Adrenal gland (tissue), 12 donors: ENCODE results near the gene EPDR1. TPM values are rescaled to one million over a fixed set of nuclear protein-coding genes. Genes with fewer than 3 reads are reported as not detected.

ENCODE experiments used
- DNase-seq, 7 donors: peaks; one replicate each; pipeline ENCODE4 v3.0.0-alpha.2; 2019 to 2020
- H3K27ac ChIP-seq, 5 donors: fragments of 200-600 bp; sonication (generic) in 4 of 5; 1 replicate in 3 of 5; 2 replicates in 2 of 5; pipeline versions ENCODE4 v1.5.1 to v1.8.0; 2016 to 2020; ENCODE audit warnings: mild to moderate bottlenecking in 1 of 5
- H3K27me3 ChIP-seq: fragments of 200-600 bp; 2 replicates; pipeline ENCODE4 v1.8.0; 2021
- H3K36me3 ChIP-seq, 2 donors: fragments of 200-600 bp; replicated peaks in 1 of 2; 1 replicate in 1 of 2; 2 replicates in 1 of 2; pipeline versions ENCODE4 v1.5.1 to v1.8.0; 2018 to 2022
- H3K4me1 ChIP-seq, 2 donors: fragments of 200-600 bp; replicated peaks in 1 of 2; 1 replicate in 1 of 2; 2 replicates in 1 of 2; pipeline versions ENCODE4 v1.5.1 to v1.8.0; 2018 to 2021
- H3K4me3 ChIP-seq, 4 donors: fragments of 200-600 bp; sonication (generic) in 3 of 4; one replicate each; pipeline ENCODE4 v1.5.1; 2016 to 2018
- H3K9me3 ChIP-seq, 3 donors: fragments of 200-600 bp; sonication (generic) in 1 of 3; replicated peaks in 1 of 3; 1 replicate in 2 of 3; 2 replicates in 1 of 3; pipeline versions ENCODE4 v1.5.1 to v1.8.0; 2016 to 2021
- POLR2A ChIP-seq, 2 donors: fragments of 450-650 bp; IDR thresholded peaks; one replicate each; pipeline ENCODE4 v1.6.1; 2017; ENCODE audit warnings: antibody characterized with exemption in 2 of 2, mild to moderate bottlenecking in 2 of 2, moderate library complexity in 1 of 2
- WGBS, 4 donors: extraction: QIAGEN DNeasy Blood & Tissue Kit in 2 of 4; methylation state at CpG; one replicate each; pipeline versions ENCODE4 v1.1.5 to v1.1.7; 2013 to 2017; 5-methylcytosine and 5-hydroxymethylcytosine counted together
- intact Hi-C, 2 donors: fragments of 100-400 bp; cut with DNase I; formaldehyde crosslinking; loops; one replicate each; pipeline versions ENCODE4 v1.14.1 to v1.15.0; 2022 to 2023
- polyA plus RNA-seq, 3 donors: library from polyadenylated mRNA; stranded (reverse); fragments of 200-250 nt in 2 of 3; fragments of 350-450 nt in 1 of 3; fragmentation: Illumina TruSeq in 1 of 3; extraction: RNeasy Lipid Tissue Mini Kit (QIAGEN cat#74804) in 1 of 3; gene quantifications; one replicate each; pipeline ENCODE4 v1.2.3, GENCODE V29; 2013 to 2014
- total RNA-seq, 9 donors: library from RNA; depleted of rRNA in 4 of 9; stranded (reverse); fragments of >200 nt in 4 of 9; fragments of 120-200 nt in 1 of 9; fragmentation: NEBNext Ultra II Directional in 1 of 9; extraction: Animal tissue kit (Norgen Biotek cat#: 25700) in 1 of 9; gene quantifications; one replicate each; pipeline versions ENCODE4 v1.1.0 to v1.2.4, GENCODE V29; 2013 to 2023
- TF ChIP-seq, protein P1 (sequence below), 6 experiments: fragments of 450-650 bp in 4 of 6; fragments of 200-600 bp in 2 of 6; sonication (generic) in 1 of 6; IDR thresholded peaks; 1 replicate in 5 of 6; 2 replicates in 1 of 6; pipeline versions ENCODE4 v1.5.1 to v1.8.0; 2016 to 2021; ENCODE audit warnings: antibody characterized with exemption in 6 of 6, mild to moderate bottlenecking in 2 of 6, moderate library complexity in 1 of 6
- donor health status: healthy with polysubstance abuse.
- donor health status: Bipolar disorder and iron deficiency.
- donor health status: DM: yes; HTN: yes; CAD: no.
- donor health status: DM: no; HTN: no; CAD: no.
- donor health status: DM: no; HTN: no; CAD: no.
- donor health status: DM: yes; HTN: yes; CAD: no.

The EPDR1 gene
- total and polyA plus RNA-seq, 12 donors: 4.8 to 210 (median 69.8) TPM

DNA sequence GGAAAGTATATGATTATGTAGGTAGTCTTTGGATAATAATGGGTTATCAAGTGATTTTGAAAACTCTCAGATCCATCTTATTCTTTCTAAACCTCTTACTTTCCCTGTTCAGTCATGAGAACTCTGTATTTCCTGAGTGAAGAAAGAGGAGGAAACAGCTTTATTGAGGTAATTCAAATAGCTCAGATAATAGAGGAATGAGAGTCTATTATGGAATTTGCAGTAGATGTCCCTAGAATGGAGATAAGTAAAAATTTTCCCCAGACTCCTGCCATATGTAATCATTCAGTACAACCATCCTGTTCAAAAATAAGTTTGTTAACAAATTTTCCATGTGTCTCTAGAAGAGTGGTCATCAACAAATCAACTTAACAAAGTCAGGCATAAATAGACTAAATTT lies 36.4 kb downstream of the EPDR1 start:
- Histone ChIP-seq H3K27me3 (no peaks in the 10 kb centered on the region), H3K4me1 (no peaks in the 10 kb centered on the region), H3K9me3 (no peaks in the 10 kb centered on the region), H3K27ac (no peak overlapping the region), H3K4me3 (no peak overlapping the region), H3K36me3 (no peaks in the 10 kb centered on the region)
- intact Hi-C loops: no loop called here
- DNase-seq: no peak
- no peak for TF ChIP-seq POLR2A (IDR thresholded peaks at IDR 0.05)
- TF ChIP-seq, protein P1, sequence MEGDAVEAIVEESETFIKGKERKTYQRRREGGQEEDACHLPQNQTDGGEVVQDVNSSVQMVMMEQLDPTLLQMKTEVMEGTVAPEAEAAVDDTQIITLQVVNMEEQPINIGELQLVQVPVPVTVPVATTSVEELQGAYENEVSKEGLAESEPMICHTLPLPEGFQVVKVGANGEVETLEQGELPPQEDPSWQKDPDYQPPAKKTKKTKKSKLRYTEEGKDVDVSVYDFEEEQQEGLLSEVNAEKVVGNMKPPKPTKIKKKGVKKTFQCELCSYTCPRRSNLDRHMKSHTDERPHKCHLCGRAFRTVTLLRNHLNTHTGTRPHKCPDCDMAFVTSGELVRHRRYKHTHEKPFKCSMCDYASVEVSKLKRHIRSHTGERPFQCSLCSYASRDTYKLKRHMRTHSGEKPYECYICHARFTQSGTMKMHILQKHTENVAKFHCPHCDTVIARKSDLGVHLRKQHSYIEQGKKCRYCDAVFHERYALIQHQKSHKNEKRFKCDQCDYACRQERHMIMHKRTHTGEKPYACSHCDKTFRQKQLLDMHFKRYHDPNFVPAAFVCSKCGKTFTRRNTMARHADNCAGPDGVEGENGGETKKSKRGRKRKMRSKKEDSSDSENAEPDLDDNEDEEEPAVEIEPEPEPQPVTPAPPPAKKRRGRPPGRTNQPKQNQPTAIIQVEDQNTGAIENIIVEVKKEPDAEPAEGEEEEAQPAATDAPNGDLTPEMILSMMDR (IDR thresholded peaks at IDR 0.05): no peak

DNA sequence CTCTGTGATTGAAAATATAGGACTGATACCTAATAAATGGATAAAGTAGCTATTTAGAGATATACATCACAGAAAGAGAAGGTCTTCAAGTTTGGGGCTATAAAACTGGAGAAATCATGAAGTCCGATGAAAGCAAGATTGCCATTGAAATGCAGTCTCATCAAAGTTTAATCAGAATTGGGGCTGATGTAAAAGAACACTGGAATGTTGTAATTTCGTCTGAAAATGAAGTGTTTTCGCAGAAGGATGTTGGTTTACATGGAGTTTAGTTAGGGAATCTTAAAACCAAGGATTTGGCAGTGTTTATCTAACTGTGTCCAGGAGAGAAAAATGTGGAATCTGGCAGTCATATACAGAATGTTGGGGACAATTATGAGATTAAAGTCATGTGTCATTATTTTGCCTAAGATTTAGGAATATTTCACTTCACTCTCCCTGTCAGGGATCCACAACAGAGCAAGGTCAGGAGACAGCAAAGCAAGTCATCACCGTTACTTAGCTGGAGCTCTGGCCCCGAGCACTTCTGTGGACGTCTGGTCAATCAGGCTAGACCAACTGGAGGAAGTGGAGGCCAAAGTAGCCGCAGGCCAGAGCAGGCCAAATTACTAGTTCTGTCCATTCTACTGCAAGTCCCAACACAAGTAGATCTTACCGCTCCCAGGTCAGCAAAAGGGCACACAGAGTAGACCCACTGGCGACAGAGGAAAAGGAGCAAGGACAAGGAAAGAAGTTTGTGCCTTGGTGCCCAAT lies 37.0 kb downstream of the EPDR1 start:
- Histone ChIP-seq H3K27ac (no peak overlapping the region), H3K27me3 (no peaks in the 10 kb centered on the region), H3K9me3 (no peaks in the 10 kb centered on the region), H3K36me3 (no peaks in the 10 kb centered on the region), H3K4me1 (no peaks in the 10 kb centered on the region), H3K4me3 (no peak overlapping the region)
- DNase-seq: no peak
- intact Hi-C loops: no loop called here
- 79 to 87% (median 84%) methylated on average over 8 to 9 of the region's 9 CpGs for WGBS, 4 donors
- TF ChIP-seq, protein P1 (IDR thresholded peaks at IDR 0.05): no peak
- TF ChIP-seq POLR2A (IDR thresholded peaks at IDR 0.05): no peak

DNA sequence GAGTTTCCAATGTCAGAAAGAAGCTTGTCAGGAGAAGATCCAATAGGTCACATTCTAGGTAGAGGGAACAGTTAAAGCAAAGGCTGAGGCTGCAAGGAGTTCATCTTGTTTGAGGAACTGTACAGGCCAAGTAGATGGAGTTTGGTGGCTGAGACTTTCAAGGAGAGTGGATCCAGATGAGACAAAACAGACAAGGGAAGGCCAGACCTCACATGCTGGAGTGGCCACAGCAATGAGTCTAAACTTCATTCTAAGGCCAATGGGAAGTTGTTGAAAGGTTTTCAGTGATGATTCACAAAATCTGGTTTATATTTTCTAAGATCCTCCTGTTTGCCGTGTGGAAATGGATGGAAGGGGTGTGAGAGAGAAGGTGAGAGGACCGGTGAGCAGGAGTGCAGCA lies 40.0 kb downstream of the EPDR1 start:
- DNase-seq: no peak
- H3K36me3 ChIP-seq: no peaks in the 10 kb centered on the region
- H3K27ac ChIP-seq: no peak overlapping the region
- H3K4me3 ChIP-seq: no peak overlapping the region
- H3K9me3 ChIP-seq: no peaks in the 10 kb centered on the region
- intact Hi-C loops: no loop called here
- H3K4me1 ChIP-seq: no peaks in the 10 kb centered on the region
- TF ChIP-seq, protein P1 (IDR thresholded peaks at IDR 0.05): no peak
- no peak for TF ChIP-seq POLR2A (IDR thresholded peaks at IDR 0.05)
- WGBS, 4 donors: 87 to 100% (median 93%) methylated on average over 2 of the region's 2 CpGs
- no peaks in the 10 kb centered on the region for H3K27me3 ChIP-seq

DNA sequence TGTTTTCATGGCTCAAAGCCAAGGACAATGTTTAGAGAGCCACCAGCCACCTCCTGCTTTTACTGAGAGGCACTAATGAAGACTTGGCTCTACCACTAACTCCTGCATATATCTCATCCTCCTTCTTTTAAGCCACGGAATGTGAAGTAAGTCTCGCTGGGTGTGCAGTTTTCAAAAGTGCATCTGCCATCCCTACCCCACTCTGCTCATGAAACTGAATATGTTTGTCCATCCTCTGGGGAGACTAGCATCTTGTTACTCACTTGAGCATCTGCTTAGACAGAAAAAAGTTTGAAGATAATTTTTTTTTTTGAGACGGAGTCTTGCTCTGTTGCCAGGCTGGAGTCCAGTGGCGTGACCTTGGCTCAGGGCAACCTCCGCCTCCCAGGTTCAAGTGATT lies 40.8 kb downstream of the EPDR1 start:
- no peak for TF ChIP-seq POLR2A (IDR thresholded peaks at IDR 0.05)
- TF ChIP-seq, protein P1 (IDR thresholded peaks at IDR 0.05): no peak
- intact Hi-C loops: no loop called here
- no peak for DNase-seq
- no peak overlapping the region for H3K4me3 ChIP-seq
- H3K27ac ChIP-seq: no peak overlapping the region
- H3K36me3 ChIP-seq: no peaks in the 10 kb centered on the region
- no peaks in the 10 kb centered on the region for H3K27me3 ChIP-seq
- no peaks in the 10 kb centered on the region for H3K4me1 ChIP-seq
- H3K9me3 ChIP-seq: no peaks in the 10 kb centered on the region
- WGBS, 4 donors: 78 to 87% (median 82%) methylated on average over 4 to 5 of the region's 5 CpGs
